Retina (tissue), 1 donor: Measurements from ENCODE around the gene CDH13.
A peak's percentile ranks its signal among the peaks of the same experiment; 100 is the strongest.

ENCODE experiments used
- DNase-seq: peaks from one replicate; pipeline ENCODE4 v3.0.0-alpha.2; 2016

The CDH13 gene

DNA sequence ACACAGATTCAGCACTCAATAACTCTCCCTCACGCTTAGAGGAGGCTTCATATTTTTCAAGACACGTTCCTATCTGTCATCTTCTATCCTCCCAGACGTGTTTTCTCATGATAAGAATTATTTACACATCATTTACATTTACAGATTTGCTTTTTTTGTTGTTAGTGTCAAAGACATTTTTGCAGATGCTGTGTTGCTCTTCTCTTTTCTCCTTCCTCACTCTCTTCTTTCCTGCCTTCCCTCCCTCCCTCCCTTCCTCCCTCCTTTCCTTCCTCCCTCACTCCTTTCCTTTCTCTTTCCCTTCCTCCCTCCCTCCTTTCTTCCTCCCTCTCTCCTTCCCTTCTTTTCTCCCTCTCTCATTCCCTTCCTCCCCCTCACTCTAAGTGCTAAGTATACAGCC is 643.9 kb downstream of the CDH13 start:
- no peak for DNase-seq

DNA sequence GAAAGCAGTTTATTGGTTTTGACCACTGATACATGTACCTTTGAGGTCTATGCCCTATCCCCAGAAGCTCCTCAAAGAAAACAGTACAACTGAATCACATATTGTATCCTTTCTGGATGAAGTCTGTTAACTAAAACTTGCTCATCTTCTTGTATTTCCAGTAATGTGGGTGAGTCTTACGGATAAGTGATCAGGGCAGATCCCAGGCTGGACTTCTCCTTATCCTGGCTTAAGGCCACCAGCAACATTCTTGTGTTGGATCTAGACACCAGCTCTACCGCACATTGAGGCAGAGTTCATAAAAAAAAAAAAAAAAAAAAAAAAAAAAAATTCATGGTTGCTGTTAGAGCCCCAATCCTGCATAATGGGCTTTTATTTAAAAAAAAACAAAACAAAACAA is 644.4 kb downstream of the CDH13 start:
- DNase-seq, result no peak

DNA sequence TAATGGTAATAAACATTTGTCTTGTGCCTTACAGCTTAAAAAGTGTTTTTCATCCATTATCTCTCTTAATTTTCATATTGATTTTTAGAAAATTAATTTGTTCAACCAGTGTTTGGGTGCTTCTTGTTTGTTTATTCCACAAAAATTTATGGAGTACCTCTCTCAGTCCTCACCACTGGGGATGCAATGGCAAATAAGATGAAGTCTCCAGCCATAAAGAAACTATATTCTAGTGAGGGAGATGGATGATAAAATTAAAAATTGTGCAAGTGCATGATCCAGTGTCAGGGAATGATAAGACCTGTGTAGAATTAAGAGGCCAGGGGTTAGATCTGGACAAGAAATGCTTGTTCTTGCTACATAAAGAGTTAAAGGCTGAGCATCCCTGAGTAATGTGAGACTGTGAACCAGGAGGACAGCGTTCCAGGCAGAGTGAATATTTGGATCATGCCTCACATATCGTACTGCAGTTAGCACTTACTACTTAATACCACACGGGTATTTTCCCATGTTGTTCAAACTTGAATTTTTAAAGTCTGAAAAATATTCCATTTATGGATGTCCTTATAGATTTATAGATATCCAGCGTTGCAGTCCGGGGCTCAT is 645.3 kb downstream of the CDH13 start:
- DNase-seq, result no peak

DNA sequence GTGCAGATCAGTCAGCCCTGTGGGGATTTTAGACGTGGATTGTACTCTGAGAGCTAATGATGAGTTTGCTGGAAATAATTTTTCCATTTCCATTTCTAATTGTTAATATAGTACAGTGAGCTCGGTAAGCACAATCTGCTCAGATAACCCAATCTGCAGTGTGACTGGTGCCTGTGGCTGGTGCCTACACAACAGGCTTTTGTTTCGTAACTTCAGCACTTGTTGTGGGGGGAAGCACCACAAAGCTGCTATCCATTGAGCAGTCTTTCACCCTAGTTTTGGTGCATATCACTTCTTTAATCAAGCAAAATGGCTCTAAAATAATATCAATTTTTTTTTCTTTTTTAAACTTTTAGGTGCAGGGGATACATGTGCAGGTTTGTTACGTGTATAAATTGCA is 646.1 kb downstream of the CDH13 start:
- no peak for DNase-seq

DNA sequence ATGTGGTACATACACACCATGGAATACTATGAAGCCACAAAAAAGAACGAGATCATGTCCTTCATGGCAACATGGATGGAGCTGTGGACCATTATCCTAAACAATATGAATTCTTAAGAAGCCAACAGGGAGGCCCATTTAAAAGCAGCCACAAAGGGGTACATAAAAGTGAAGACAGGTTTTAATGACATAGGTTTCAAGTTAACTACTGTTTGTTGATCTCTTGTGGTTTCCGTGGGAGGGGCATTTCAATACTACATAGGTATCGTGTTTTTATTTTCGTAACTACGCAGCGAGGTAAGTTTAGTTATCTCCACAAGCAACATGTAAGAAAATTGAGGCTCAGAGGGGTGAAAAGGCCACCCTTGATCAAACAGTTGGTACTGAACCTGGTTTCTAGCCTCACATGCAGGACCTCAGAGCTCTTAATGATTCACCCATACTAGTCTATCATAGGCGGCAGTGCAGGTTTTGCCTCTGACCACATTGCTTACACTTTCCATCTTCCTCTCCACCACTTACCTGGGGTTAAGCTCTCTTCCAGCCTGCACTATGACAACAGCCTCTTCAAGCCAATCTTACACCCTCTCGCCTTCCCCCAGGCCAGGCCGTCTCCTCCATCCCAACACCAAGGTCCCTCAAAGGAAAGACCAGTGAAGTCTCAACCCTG is 646.9 kb downstream of the CDH13 start:
- DNase-seq, result no peak

DNA sequence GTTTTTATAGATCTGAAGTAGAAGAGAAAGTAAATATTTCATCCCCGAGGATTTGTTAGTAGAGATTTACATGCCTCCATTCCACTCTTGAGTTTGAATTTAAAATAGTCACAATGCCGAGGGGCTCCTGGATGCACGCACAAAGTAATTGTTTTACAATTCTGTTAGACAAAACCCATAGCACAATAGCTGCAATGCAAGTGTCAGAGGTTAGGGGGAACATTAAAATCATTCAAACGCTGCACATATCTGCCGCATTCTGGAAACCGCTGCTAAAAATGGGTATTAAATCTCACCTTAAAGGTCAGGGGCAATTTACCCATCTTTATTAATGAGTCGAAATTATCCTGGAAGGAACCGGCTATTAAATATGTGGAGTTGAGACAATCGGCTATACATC is 652.5 kb downstream of the CDH13 start:
- DNase-seq, result no peak

DNA sequence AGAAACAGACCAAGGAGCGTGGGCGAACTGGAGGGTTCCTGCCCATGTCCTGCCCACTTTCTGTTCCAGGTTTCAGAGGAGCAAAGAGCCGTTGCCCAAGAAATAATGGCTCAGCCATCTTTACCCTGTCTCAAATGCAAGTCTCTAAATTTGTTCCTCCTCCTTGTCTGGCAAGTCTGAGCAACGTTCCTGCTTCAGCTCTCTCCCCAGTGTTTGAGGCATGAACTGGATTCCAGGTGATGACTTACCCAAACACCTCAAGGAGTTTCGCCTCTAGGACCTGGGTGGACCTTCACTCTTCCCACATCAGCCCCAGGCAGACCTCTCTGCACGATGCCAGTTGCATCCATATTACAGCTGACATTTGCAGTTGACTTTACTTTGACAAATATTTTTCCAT is 659.2 kb downstream of the CDH13 start:
- DNase-seq, result no peak

DNA sequence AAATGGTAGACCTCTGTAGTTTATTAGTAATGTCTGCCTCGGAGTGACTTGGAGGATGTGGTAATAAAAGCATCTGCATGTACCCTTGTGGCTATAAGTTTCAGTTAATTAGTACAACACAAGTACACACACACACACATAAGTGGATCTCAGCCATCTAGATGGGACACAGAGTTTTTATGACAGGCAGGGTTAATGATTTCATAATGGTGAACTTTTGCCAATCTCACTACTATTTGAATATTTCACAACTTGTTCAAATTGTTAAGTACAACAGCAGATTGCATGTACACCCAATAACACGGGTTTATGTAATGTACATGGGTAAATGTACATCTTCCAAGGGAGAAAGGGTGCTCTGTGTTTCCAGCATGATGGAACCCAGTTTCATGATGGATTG is 669.7 kb downstream of the CDH13 start:
- DNase-seq, result no peak

DNA sequence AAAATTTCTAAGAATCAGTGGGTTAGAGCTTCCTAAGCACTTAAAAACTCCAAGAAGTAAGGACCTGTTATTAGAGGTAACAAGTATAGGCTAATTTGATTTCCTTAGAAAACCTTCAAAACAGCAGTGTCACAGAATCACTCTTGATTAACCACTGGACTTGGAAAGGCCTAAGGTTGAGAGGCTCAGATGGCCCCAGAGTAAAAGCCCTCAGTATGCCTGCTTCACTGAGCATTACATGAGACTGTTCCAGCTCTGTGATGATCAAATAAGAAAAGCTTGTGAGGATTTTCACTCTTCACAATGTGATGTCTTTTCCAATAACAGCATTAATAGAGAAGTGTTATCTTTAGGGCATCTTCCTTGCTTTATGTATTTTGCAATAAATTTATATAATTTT is 671.8 kb downstream of the CDH13 start:
- DNase-seq, result peak; percentile 18

DNA sequence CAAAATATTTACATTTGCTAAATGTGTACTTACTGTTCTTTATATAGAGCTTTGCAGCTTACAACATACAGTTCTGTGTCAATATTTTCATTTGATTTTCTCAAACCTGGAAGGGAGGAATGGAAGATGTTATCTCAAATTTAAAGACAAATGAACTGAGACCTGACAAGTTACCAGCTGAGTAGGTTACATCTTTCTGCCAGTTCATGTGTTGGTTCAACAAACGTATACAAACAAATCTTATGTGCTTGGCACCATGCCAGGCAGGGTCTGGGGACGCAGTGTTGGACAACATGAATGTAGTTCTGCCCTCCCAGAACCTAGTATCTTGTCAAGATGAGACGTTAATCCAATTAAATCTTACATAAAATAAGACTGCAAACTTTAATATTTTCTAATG is 673.6 kb downstream of the CDH13 start:
- DNase-seq, result no peak

DNA sequence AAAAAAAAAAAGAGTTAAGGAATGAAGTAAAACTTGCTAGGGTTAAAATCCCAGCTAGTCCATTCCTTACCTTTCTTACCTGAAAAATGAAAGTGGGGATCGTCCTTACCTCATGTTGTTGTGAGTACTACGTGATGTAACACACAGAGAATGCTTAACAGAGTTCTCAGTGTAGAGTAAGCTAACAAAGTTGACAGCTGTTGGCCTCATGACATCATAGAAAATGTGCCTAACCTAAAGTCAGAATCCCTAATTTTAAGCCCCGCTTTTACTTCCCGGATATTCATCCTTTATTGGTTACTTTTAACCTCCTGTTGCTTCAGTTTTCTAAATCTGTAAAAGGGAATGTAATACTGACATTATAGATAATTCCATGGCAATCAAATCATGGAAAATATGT is 675.2 kb downstream of the CDH13 start:
- DNase-seq, result no peak

DNA sequence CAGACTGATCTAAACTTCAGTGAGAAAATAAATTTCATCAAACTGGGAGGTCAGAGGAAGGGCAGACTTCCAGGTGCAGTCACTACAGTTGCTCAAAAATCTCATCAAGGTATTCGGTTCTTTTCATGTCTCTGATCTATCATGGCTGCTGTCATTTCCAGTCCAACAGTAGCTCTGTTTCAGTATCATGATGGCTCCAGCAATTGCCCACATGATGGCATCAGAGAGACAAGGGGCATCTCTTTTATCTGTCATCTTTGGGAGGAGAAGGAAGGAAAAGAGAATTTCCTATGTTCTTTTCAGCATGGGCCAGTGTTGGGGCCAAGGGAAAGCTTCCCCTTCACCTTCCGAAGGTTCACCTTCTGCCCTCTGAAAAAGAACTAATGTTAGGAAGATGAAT is 676.1 kb downstream of the CDH13 start:
- no peak for DNase-seq

DNA sequence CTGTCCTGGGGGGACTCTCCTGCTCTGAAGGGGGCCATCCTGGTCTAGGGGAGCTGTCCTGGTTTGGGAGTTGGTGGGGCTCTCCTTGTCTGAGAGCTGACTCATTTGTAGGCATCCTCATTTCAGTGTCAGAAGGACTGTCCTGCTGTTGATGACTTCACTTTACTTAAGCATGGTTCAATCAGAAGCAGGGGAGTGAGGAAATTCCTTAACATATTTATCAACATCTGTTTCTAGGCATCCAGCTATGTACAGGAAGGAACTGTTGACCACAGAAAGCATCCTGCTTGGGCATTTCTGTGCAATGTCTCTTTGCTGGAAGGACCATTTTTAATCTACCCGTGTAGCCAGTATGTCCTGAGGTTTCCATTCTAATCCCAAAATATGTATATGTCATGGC is 678.3 kb downstream of the CDH13 start:
- DNase-seq, result no peak

DNA sequence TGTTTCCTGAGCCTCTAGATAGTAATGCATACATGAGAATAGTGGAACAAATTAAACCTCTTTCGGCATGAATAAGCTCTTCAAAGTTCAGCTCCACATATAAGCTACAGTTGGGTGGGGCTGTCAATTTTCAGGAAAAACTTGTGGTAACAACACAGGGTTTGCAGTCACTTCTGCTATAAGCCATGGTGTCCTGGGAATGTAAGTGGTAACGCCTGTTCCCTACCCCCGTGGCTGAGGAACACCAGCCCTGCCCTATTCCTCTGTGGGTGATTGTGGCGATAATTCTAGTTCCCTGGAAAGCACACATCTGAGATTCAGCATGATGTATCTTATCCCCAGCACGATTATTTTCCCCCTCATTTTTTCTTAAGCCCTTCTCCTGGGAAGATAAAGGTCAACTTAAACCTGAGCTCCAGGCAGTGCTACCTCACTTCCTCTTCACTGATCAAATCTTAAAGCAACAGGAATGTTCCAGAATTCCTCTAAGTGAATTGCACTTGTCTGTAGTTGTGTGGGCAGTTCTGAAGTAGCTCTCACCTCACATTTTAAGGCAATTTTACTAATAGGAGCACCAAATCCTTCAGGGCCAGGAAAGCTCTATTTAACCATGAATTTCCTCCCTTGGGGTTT is 680.3 kb downstream of the CDH13 start:
- DNase-seq, result no peak

DNA sequence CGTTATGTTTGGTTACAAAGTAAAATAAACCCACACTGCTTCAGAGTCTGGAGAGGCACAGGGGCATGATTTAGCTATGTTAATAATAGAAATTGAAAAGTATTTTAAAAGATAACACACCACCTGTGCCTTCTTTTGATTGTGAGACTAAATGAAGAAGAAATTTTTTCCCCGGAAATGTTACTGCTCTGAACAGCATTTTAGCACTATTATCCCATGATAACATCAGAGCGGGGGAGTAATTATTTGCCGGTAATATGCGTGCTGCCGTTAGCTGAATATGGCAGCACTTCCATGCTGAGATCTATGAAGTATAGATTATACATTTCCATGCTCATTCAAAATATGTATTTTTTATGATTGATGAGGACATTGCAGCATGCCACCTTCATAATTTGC is 680.8 kb downstream of the CDH13 start:
- DNase-seq, result no peak

DNA sequence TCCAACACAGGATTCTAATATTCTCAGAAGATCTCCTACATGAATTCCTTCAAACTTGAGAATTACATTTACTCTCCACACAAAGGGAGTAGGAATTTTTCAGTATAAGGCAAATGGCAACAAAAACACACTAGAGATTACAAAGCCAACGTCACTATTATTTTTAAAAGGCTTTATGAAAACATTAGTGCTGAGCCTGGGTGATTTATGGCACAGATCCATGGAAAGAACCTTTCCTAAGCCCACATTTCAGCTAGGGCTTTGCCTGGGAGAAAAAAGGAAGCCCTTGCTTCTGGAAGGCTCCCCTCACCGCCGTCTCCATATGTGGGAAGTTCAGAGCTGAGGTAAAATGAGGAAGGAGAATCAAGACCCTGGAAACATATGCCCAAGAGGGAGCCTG is 681.6 kb downstream of the CDH13 start:
- no peak for DNase-seq

DNA sequence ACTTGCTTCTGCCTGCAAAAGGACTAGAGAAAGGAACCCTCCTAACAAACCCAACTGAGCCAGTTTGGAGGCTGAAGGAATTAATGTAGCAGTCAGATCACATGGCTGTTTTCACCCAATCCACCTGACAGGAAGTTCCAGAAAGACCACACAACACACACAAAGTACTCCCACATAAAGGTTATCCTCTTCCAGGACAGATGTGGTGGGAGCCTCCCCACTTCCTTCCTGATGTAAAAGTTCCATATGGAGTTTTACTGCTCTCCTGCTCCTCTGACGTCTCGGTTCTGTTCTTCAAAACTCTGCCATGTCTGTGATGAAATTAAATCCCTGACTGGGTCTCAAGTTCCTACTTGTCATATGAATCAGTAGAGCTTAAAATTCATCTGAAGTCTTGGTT is 684.0 kb downstream of the CDH13 start:
- no peak for DNase-seq

DNA sequence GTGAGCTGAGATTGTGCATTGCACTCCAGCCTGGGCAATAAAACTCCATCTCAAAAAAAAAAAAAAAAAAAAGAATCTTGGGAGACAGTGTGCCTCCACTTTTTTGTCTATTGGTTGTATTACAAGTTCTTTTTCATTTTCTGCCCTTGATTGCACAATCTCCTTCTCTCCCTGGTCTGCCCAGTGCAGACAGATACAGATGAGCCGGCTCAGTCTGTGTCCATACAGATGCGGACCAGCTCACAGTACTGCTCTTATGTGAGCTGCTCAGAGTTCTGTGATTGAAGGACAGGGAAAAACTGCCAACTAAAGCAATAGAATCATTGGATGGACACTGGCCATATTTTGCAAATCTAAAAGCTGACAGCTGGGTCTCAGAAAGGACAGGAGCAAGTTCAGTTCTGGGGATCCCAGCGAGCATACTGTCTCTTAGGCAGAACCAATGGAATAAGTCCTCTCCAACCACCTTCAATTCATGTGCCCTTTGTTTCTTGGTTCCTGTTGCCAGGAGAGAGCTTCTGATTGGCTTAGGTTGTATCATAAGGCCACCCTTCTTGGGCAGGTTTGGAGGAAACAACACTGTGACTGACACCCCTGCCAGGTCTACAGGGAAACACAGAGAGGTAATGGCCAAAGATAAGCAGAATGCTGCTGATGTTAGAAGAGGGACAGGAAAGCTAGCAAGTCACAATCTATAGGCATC is 685.4 kb downstream of the CDH13 start:
- no peak for DNase-seq

DNA sequence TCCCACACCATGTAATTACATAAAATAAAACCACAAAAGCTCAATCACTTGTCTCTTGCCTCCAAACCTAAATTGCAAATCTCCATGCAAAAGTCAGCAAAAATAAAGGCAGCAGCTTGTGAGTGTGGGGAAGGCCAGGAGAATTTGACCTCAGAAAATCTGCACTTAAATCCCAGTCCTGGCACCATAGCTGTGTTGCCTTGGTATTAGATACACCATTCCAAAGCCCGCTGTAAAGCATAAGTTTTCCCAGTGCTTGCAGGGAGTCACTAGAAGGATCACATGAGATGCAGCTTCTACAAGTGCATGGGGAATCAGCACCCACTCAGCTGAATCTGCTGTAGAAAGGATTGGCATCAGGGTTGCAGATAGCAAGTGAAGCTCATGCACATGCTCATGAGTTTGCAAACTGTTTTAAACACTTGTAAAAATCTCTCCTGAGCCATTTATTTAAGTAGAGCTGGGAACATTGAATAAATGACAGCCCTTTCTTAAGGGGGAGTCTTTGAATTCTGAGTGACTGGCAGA is 686.0 kb downstream of the CDH13 start:
- DNase-seq, result no peak

DNA sequence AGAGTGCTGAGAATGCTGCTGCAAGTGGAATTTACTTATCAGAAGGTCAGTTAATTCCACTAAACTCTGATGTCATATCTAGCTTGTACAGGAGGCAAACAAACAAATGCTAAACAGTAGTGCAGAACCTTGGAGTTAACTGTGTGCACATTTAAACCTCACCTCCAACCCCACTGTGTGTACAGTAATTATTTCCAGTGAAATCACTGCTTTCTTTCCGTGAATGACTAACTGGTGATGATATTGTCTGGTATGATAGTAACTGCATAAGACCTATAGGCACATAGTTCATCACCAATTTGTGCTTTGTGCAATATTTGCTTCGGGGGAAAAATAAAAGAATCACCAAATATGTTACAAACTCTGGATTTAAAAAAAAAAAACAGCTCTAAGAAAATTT is 688.5 kb downstream of the CDH13 start:
- DNase-seq, result no peak

DNA sequence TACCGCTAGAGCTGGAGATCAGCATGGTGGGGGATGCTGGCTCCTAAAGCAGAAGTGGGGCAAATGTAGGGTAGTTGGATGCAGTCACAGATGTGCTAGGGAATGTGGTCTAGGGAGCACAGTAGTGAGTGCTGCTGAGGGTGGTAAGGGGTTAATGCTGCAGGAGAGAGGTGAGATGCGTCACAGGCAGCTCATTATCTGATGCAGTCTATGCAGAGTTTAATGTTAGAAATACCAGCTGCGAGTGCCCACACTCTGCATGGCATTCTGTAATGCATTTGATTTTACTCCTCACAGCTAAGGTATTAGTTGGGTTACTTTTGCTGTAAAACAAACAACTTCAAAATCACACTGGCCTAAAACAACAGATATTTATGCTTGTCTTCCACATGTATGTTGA is 689.7 kb downstream of the CDH13 start:
- DNase-seq, result no peak

DNA sequence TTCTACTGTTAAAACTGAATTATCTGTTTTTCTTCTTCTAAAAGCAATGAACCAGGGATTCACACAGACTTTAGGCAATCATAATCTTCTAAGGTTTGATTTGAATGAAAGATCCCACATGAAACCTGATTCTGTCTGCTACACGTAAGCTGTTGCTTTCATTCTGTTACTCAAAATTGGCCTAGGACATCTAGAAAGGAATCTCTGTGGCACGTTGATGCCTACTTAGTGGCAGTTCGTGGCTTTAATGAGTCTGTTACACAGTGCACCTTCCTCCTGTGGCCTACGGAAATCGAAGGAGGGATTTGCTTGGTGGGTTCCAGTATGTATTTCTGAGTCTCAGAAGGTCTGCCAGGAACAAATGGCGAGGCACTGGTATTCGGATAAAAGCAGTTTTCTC is 691.6 kb downstream of the CDH13 start:
- DNase-seq, result no peak

DNA sequence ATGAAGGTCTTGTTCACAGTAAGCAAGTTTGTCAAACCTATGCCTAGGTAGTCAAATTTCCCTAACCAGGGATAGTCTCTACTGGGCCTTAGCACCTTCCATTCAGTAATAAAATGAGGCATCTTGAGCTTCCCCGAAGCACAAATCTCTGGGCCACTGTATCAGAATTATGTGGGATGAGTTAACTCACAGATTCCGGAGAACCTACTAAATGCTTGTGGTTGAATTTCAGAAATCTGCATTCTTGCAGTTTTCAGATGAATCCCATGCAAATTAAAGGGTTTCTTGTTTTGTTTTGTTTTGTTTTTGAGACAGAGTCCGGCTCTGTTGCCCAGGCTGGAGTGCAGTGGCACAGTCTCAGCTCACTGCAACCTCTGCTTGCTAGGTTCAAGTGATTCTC is 702.2 kb downstream of the CDH13 start:
- DNase-seq, result no peak

DNA sequence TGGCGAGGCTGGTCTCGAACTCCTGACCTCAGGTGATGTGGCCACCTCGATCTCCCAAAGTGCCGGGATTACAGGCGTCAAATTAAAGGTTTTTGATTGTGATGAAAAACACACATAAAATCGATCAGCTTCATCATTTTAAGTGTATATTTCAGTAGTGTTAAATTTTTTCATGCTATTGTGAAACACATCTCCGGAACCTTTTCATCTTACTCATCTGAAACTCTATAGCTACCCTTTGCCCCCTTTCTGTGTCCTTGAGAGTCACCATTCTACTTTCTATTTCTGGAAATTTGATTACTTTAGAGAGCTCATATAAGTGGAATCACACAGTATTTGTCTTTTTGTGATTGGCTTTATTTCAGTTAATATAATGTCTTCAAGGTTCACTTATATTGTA is 702.7 kb downstream of the CDH13 start:
- DNase-seq, result no peak
